Stimulated activated CD4-positive, alpha-beta T cell treated with anti-CD3 and anti-CD28 coated beads, Interleukin-4, amount 100 ng/mL, for 48 hours (primary cell): ENCODE measurements around the gene AMH.

Experiments
- DNase-seq, 2 donors: peaks; one replicate each; pipeline ENCODE4 v3.0.0-alpha.2; 2020; ENCODE audit warnings: low read depth in 2 of 2

AMH gene

GRCh38 chr19:2287585-2288337 lies 38.6 kb downstream of the AMH start:
- no peak for DNase-seq

DNA sequence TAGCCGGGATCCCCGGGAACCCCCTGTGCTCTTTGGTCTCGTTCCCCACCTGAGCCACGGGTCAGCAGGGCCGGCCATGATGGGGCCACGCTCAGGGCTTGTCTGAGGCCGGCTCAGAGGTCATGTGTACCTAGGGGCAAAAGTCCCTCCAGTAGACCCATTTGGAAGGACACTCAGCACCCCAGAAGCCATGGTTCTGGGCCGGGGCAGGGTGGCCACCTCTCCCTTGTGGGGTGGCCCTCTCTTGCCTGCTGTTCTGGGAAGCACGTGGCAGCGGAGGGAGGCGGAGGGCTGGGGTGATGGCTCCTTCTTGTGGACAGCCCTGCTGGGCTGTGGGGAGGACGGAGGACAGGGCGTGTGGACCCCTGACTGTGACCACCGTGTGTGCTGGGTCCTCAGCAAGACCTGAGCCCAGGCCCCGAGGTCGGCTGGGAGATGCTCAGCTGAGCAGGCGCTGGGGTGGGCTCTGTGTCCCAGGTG lies 39.3 kb downstream of the AMH start:
- DNase-seq, result no peak

DNA sequence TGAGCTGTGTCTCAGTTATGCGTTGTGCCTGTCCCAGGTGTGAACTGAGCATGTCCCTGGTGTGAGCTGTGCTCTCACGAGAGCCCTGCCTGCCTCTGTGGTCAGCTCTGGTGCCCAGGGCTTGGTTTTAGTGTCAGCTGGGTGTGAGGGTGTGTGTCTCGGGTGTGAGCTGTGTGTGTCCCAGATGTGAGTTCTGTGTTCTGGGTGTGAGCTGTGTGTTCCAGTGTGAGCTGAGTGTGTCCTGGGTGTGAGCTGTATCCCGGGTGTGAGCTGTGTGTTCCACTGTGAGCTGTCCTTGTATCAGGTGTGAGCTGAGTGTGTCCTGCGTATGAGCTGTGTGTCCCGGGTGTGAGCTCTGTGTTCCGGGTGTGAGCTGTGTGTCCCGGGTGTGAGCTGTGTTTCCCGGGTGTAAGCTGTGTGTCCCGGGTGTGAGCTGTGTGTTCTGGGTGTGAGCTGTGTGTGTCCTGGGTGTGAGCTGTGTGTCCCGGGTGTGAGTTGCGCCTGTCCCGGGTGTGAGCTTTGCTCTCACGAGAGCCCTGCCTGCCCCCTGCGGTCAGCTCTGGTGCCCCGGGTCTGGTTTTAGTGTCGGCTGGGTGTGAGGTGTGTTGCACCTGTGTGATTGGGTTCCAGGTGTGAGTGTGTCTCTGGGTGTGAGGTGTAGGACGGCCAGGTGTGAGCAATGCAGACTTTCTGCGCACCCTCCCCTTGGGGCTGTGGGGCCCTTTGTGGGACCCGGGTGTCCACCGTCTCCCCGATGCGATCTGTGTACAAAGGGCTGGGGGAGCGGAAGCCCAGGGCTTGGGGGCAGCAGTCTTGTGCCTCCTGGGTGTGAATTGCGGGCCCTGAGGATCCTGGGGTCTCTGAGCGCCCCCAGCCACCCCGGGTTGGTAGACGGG lies 39.9 kb downstream of the AMH start:
- DNase-seq, result no peak

GRCh38 chr19:2289714-2290435 lies 40.8 kb downstream of the AMH start:
- DNase-seq, result no peak

GRCh38 chr19:2290441-2291184 lies 41.5 kb downstream of the AMH start:
- DNase-seq, result no peak

- no peak for DNase-seq
Measured at GRCh38 chr19:2291185-2291751, 42.1 kb downstream of the AMH start.

DNA sequence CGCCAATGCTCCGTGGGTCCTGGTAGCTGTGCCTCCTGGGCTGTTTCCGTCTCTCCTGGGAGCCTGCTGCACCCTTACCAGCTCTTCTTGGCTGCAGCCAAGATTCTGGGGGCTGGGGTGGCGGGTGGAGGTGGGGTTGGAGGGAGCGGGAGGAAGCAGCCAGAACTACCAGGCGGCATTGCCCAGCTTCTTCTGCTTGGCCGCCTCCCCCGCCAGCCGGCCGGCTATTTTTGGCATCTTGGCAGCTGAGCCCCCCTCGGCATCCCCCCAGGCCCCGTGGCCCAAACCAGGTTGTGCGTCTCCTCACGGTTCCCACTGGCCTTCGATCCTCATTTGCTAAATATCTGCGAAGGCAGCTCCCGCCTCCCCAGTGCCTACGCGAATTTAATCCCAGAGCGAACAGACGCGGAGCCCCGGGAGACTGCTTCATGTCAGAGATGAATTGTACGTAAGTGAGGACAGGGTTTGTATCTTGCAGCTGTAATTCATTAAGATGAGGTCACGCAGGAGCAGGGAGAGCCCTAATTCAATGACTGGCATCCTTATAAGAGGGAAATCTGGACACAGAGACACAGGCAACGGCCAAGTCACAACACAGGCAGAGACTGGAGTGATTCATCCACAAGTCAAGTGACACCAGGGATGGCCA lies 45.7 kb downstream of the AMH start:
- no peak for DNase-seq

DNA sequence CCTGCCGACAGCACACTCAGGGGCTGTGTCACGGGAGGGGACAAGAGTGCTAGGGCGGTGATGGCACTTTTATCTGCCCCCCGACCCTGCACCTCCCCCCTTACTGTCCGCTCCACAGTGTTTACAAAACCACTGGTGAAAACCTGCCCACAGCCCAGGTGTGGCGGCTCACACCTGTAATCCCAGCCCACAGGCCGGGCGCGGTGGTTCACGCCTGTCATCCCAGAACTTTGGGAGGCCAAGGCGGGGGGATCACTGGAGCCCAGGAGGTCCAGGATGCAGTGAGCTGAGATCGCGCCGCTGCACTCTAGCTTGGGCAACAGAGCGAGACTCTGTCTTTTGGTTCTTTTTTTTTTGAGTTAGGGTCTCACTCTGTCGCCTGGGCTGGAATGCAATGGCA lies 47.0 kb downstream of the AMH start:
- DNase-seq, result no peak

DNA sequence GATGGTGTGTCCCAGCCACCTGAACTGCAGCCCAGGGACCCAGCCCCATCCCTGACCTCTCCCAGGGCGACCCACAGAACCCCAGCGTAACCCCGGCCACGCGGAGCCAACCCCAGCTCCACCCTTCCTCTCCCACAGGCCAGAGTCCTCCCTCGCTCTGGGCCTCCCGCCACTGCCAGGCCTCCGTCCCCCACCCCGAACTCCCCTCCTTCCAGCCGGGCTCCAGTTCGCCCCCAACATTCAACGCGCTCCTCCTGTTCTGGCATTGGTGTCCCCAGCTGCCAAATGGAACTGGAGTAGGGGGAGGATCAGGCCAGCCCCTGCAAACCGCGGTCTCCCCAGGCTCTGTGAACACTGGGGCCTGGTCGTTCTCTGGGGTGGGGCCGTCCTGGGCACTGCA lies 51.4 kb downstream of the AMH start:
- no peak for DNase-seq
